A673 (cell line): ENCODE data around the gene NAT14.

Experiments
- CTCF ChIP-seq: fragments of 300-800, 200-600 bp; sonication (generic); conservative IDR thresholded peaks from 2 replicates; pipeline ENCODE4 v1.5.1; 2017; ENCODE audit warnings: low read depth, mild to moderate bottlenecking, antibody characterized with exemption, low read length, moderate library complexity, mixed read lengths
- EZH2 ChIP-seq: fragments of 200-600 bp; sonication (generic); IDR thresholded peaks from 2 replicates; pipeline ENCODE4 v1.6.1; 2017; ENCODE audit warnings: borderline replicate concordance, low read depth, mild to moderate bottlenecking, mixed read lengths, antibody characterized with exemption, low read length; ENCODE audit not compliant: poor library complexity, severe bottlenecking

- no peak for TF ChIP-seq CTCF
- no peak for TF ChIP-seq EZH2
Measured at GRCh38 chr19:55465460-55466240, 19.3 kb upstream of the NAT14 start.
